Peyer's patch (tissue), 4 donors: Measurements from ENCODE around the gene REC8. TPM values are rescaled to one million over a fixed set of nuclear protein-coding genes. Genes with fewer than 3 reads are reported as not detected.

Experiments used
- DNase-seq, 3 donors: peaks; one replicate each; pipeline ENCODE4 v3.0.0-alpha.2; 2017 to 2019
- H3K27ac ChIP-seq, 4 donors: fragments of 200-600 bp; sonication (generic); one replicate each; pipeline ENCODE4 v1.5.1; 2016 to 2019
- H3K27me3 ChIP-seq, 2 donors: fragments of 200-600 bp; sonication (generic); one replicate each; pipeline ENCODE4 v1.5.1; 2019
- H3K36me3 ChIP-seq, 3 donors: fragments of 200-600 bp; sonication (generic); one replicate each; pipeline ENCODE4 v1.5.1; 2016 to 2019
- H3K4me1 ChIP-seq, 4 donors: fragments of 200-600 bp; sonication (generic); one replicate each; pipeline ENCODE4 v1.5.1; 2016 to 2019
- H3K4me3 ChIP-seq, 4 donors: fragments of 200-600 bp; sonication (generic); 1 replicate in 3 of 4; 2 replicates in 1 of 4; pipeline ENCODE4 v1.5.1; 2016 to 2019; ENCODE audit warnings: mild to moderate bottlenecking in 1 of 4
- H3K9me3 ChIP-seq, 4 donors: fragments of 200-600 bp; sonication (generic); one replicate each; pipeline ENCODE4 v1.5.1; 2016 to 2019; ENCODE audit warnings: mild to moderate bottlenecking in 1 of 4
- CTCF ChIP-seq, 6 experiments: fragments of 450-650 bp in 4 of 6; fragments of 200-600 bp in 2 of 6; sonication (generic) in 1 of 6; IDR thresholded peaks; one replicate each; pipeline ENCODE4 v1.5.1; 2017 to 2019; ENCODE audit warnings: antibody characterized with exemption in 6 of 6, mild to moderate bottlenecking in 3 of 6, moderate library complexity in 1 of 6
- POLR2A ChIP-seq, 2 donors: fragments of 450-650 bp; IDR thresholded peaks; one replicate each; pipeline ENCODE4 v1.5.1; 2017; ENCODE audit warnings: antibody characterized with exemption in 2 of 2, mild to moderate bottlenecking in 2 of 2, moderate library complexity in 2 of 2
- total RNA-seq, 4 donors: library from RNA; depleted of rRNA; stranded (reverse); fragments of >200 nt; gene quantifications; one replicate each; pipeline ENCODE4 v1.1.0, GENCODE V29; 2016

Gene REC8
- total RNA-seq, 4 donors from 2014 or later, result 18.6 to 74.3 (median 37.8) TPM

GRCh38 chr14:24141097-24141880, 30.6 kb upstream of the REC8 start, which contains the start of gene EMC9:
TSS of gene EMC9 (minus strand) at chr14:24141591. CDS start at chr14:24141304, 287 bp downstream.
- H3K4me1 ChIP-seq, result peaks cover 0 to 73% (median 21%) of the 10 kb centered on the region in 4 donors
- peak; percentile 100 for DNase-seq

GRCh38 chr14:24143511-24143910, 28.4 kb upstream of the REC8 start:
- TF ChIP-seq POLR2A (IDR thresholded peaks at IDR 0.05) (no peak), CTCF (IDR thresholded peaks at IDR 0.05) (no peak)
- DNase-seq, result no peak
- no peaks in the 10 kb centered on the region for H3K27me3 ChIP-seq
- H3K9me3 ChIP-seq, result no peaks in the 10 kb centered on the region
- peak overlapping the region in 1 of 4 donors; percentile 12 for H3K27ac ChIP-seq
- H3K36me3 ChIP-seq, result peaks cover 0 to 10% (median 3%) of the 10 kb centered on the region in 3 donors
- no peak overlapping the region for H3K4me3 ChIP-seq
- peaks cover 0 to 60% (median 18%) of the 10 kb centered on the region in 4 donors for H3K4me1 ChIP-seq

More at GRCh38 chr14:24141097-24141880, 30.6 kb upstream of the REC8 start, which contains the start of gene EMC9:
- TF ChIP-seq POLR2A (IDR thresholded peaks at IDR 0.05) (peak; percentile 58 to 92), CTCF (IDR thresholded peaks at IDR 0.05) (peak; percentile 50 to 91 (median 75))
- peak within 1 kb of the TSS; percentile 80 to 99 (median 94) for H3K27ac ChIP-seq
- H3K9me3 ChIP-seq, result no peaks in the 10 kb centered on the region
- H3K27me3 ChIP-seq, result no peaks in the 10 kb centered on the region
- H3K36me3 ChIP-seq, result peaks cover 0 to 22% (median 3%) of the 10 kb centered on the region in 3 donors
- H3K4me3 ChIP-seq, result peak within 1 kb of the TSS; percentile 73 to 89 (median 86)

- no peak for DNase-seq
- H3K9me3 ChIP-seq, result no peaks in the 10 kb centered on the region
- no peaks in the 10 kb centered on the region for H3K27me3 ChIP-seq
- peaks cover 0 to 9% (median 0%) of the 10 kb centered on the region in 3 donors for H3K36me3 ChIP-seq
- peaks cover 0 to 56% (median 20%) of the 10 kb centered on the region in 4 donors for H3K4me1 ChIP-seq
- H3K27ac ChIP-seq, result peak overlapping the region in 1 of 4 donors; percentile 12
- TF ChIP-seq CTCF (IDR thresholded peaks at IDR 0.05) (no peak), POLR2A (IDR thresholded peaks at IDR 0.05) (no peak)
- H3K4me3 ChIP-seq, result no peak overlapping the region
These were observed 27.4 kb upstream of the REC8 start for GRCh38 chr14:24144451-24144850.

GRCh38 chr14:24145219-24145618, 26.7 kb upstream of the REC8 start:
- no peak for DNase-seq
- H3K27me3 ChIP-seq, result no peaks in the 10 kb centered on the region
- peak overlapping the region; percentile 80 to 96 (median 94) for H3K27ac ChIP-seq
- peaks cover 0 to 17% (median 0%) of the 10 kb centered on the region in 3 donors for H3K36me3 ChIP-seq
- H3K4me1 ChIP-seq, result peaks cover 0 to 49% (median 18%) of the 10 kb centered on the region in 4 donors
- H3K4me3 ChIP-seq, result peak overlapping the region; percentile 73 to 96 (median 78)
- no peaks in the 10 kb centered on the region for H3K9me3 ChIP-seq
- TF ChIP-seq CTCF (IDR thresholded peaks at IDR 0.05) (no peak), POLR2A (IDR thresholded peaks at IDR 0.05) (no peak)

- Histone ChIP-seq H3K4me1 (peaks cover 0 to 48% (median 16%) of the 10 kb centered on the region in 4 donors), H3K4me3 (peak overlapping the region; percentile 73 to 96 (median 78)), H3K27ac (peak overlapping the region; percentile 80 to 96 (median 94)), H3K9me3 (no peaks in the 10 kb centered on the region), H3K27me3 (no peaks in the 10 kb centered on the region), H3K36me3 (peaks cover 0 to 23% (median 0%) of the 10 kb centered on the region in 3 donors)
- TF ChIP-seq POLR2A (IDR thresholded peaks at IDR 0.05), result no peak
- no peak for TF ChIP-seq CTCF (IDR thresholded peaks at IDR 0.05)
- no peak for DNase-seq
These were observed 26.0 kb upstream of the REC8 start for GRCh38 chr14:24145690-24146452.
